ENCODE results near the gene IL17B. TPM values are rescaled to one million over a fixed set of nuclear protein-coding genes. Genes with fewer than 3 reads are reported as not detected.

Gene IL17B
- total and polyA plus RNA-seq, 2 of the 13 experiments (the other 11 are each of a cell fraction or from before 2014, with no cell fraction given): 0.29 to 2.6 TPM

- TF ChIP-seq ZNF318 (CRISPR knock-in tag; IDR thresholded peaks at IDR 0.05) (no peak), MNT (IDR thresholded peaks at IDR 0.05) (no peak), ZNF260 (CRISPR knock-in tag; IDR thresholded peaks at IDR 0.05; ENCODE audit: borderline replicate concordance, low read depth) (no peak), NR2F6 (IDR thresholded peaks at IDR 0.05) (no peak), NR2F6 (CRISPR knock-in tag; IDR thresholded peaks at IDR 0.05) (no peak), ZNF788 (CRISPR knock-in tag; IDR thresholded peaks at IDR 0.05; ENCODE audit: borderline replicate concordance) (no peak), ZNF614 (CRISPR knock-in tag; IDR thresholded peaks at IDR 0.05; ENCODE audit: borderline replicate concordance) (no peak), ZNF280D (CRISPR knock-in tag; IDR thresholded peaks at IDR 0.05) (no peak), ATF6 (CRISPR knock-in tag; conservative IDR thresholded peaks at IDR 0.05) (no peak), JUND (CRISPR knock-in tag; IDR thresholded peaks at IDR 0.05) (no peak), PHF21A (CRISPR knock-in tag; IDR thresholded peaks at IDR 0.05) (no peak)
These were observed 37.2 kb downstream of the IL17B start (continued) for GRCh38 chr5:149341876-149342275.
